K562 (cell line): ENCODE data around the gene USP32.
A peak's percentile ranks its signal among the peaks of the same experiment; 100 is the strongest.

Experiments used
- BHLHE40 ChIP-seq: IDR thresholded peaks from 2 replicates; pipeline ENCODE4 v1.6.1; 2011; ENCODE audit warnings: low read length, improper control_type of control experiment
- CEBPG ChIP-seq, 3 experiments: fragments of 200-800 bp in 1 of 3; sonication (Bioruptor generic) in 1 of 3; sonication (generic) in 1 of 3; formaldehyde crosslinking in 1 of 3; IDR thresholded peaks in 2 of 3; conservative IDR thresholded peaks in 1 of 3; 2 replicates each; pipeline versions ENCODE4 v1.6.1 to v1.8.0; 2016 to 2022; ENCODE audit warnings: missing compliant biosample characterization in 2 of 3, missing genetic modification characterization in 2 of 3, mild to moderate bottlenecking in 1 of 3, missing genetic modification reagents in 1 of 3
- CREB1 ChIP-seq, 2 experiments: sonication (generic) in 1 of 2; formaldehyde crosslinking in 1 of 2; IDR thresholded peaks; 2 replicates each; pipeline versions ENCODE4 v1.6.1 to v1.8.0; 2012 to 2022; ENCODE audit warnings: inconsistent platforms in 1 of 2, mild to moderate bottlenecking in 1 of 2, missing genetic modification reagents in 1 of 2, moderate library complexity in 1 of 2
- JUN ChIP-seq, 2 experiments: sonication (generic) in 1 of 2; formaldehyde crosslinking in 1 of 2; IDR thresholded peaks; 2 replicates each; pipeline versions ENCODE4 v1.6.1 to v1.8.0; 2012 to 2022; ENCODE audit warnings: borderline replicate concordance in 2 of 2, mild to moderate bottlenecking in 2 of 2, improper control_type of control experiment in 1 of 2, low read depth in 1 of 2, low read length in 1 of 2, missing genetic modification reagents in 1 of 2
- KLF6 ChIP-seq: fragments of 250-450 bp; sonication (Bioruptor Pico); IDR thresholded peaks from 2 replicates; pipeline ENCODE4 v1.4.0; 2020; ENCODE audit warnings: mild to moderate bottlenecking, moderate library complexity, borderline replicate concordance
- MTF1 ChIP-seq: fragments of 250-450 bp; sonication (Bioruptor Pico); IDR thresholded peaks from 2 replicates; pipeline ENCODE4 v1.9.0; 2021; ENCODE audit warnings: moderate library complexity, mild to moderate bottlenecking, inconsistent platforms, borderline replicate concordance
- POLR2A ChIP-seq: fragments of 450-650 bp; conservative IDR thresholded peaks from 2 replicates; pipeline ENCODE4 v1.6.1; 2016
- SRF ChIP-seq, 2 experiments: fragments of 250-450, 450-650 bp in 1 of 2; sonication (Bioruptor Pico) in 1 of 2; sonication (generic) in 1 of 2; formaldehyde crosslinking; IDR thresholded peaks; 2 replicates each; pipeline versions ENCODE4 v1.5.0 to v1.5.1; 2020 to 2022; ENCODE audit warnings: mild to moderate bottlenecking in 1 of 2, missing genetic modification reagents in 1 of 2
- ZNF274 ChIP-seq: IDR thresholded peaks from 2 replicates; pipeline ENCODE4 v1.6.1; 2011; ENCODE audit warnings: low read depth, mild to moderate bottlenecking, low read length, moderate library complexity, borderline replicate concordance
- ZNF561 ChIP-seq: fragments of 450-650 bp; formaldehyde crosslinking; conservative IDR thresholded peaks from 2 replicates; pipeline ENCODE4 v1.4.0; 2020; ENCODE audit warnings: mild to moderate bottlenecking, moderate library complexity
- TF ChIP-seq, protein P1 (sequence below), 3 experiments: IDR thresholded peaks in 2 of 3; conservative IDR thresholded peaks in 1 of 3; 2 replicates each; pipeline ENCODE4 v1.5.1; 2011 to 2012; ENCODE audit warnings: low read length in 3 of 3, mild to moderate bottlenecking in 3 of 3, control low read depth in 2 of 3, improper control_type of control experiment in 1 of 3, inconsistent platforms in 1 of 3, low read depth in 1 of 3, mixed read lengths in 1 of 3, moderate library complexity in 1 of 3; ENCODE audit not compliant: insufficient read depth in 2 of 3
- TF ChIP-seq, protein P2 (sequence below): sonication (generic); formaldehyde crosslinking; IDR thresholded peaks from 2 replicates; pipeline ENCODE4 v1.8.1; 2022; ENCODE audit warnings: missing genetic modification reagents

DNA sequence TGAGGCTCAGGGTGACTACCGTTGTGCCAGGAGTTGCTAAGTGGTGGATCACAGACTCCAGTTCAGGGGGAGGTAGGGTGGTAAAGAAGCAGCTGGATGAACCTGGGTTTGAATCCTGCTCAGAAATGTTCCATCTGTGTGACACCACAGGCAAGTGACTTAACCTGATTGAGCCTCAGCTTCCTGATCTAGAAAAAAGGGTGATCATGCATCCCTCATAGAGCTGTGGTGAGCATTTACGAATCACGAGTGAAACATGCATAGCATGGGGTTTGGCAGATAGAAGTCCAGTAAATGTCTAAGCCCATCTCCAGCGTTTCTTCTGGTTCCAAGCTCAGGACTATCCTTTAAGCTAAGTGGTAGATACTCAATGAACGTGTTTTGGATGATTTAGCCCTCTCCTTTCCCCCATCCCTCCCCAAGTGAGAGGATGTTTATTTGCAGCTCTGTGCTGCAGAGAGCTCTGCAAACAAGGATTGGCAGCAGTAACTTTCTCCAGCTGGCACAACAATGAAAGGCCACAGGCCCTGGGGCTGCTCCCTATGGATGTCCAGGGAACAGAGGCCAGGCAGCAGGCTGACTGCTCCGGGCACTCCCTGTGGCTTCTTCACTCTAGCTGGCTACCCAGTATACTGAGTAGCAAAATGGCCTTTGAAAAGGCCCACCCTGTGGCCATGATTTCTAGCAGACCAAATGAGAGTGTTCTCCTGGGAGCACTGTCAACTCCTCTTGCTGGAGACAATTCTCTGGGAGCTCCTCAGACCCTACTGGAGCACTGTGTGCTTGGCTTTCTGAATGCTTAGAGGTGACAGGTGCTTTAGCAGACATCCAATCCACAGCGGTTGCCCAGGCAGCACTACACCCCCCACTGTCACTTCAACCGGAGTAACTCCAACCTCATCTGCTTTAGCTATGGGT lies 220.8 kb downstream of the USP32 start:
- TF ChIP-seq ZNF274 (no peak), CEBPG (CRISPR knock-in tag; IDR thresholded peaks at IDR 0.05) (no peak), CEBPG (tag; conservative IDR thresholded peaks at IDR 0.05 in 1 of 2, IDR thresholded peaks at IDR 0.05 in 1 of 2) (peak in 1 of 2 experiments; percentile 2; a peak in 1 of 4 replicates), KLF6 (no peak), SRF (CRISPR knock-in tag; IDR thresholded peaks at IDR 0.05) (no peak), BHLHE40 (no peak), JUN (IDR thresholded peaks at IDR 0.05; ENCODE audit: borderline replicate concordance, low read depth, low read length) (no peak), JUN (CRISPR knock-in tag; IDR thresholded peaks at IDR 0.05; ENCODE audit: borderline replicate concordance) (no peak), MTF1 (CRISPR knock-in tag) (no peak), ZNF561 (no peak), POLR2A (no peak), CREB1 (IDR thresholded peaks at IDR 0.05) (no peak), CREB1 (CRISPR knock-in tag; IDR thresholded peaks at IDR 0.05) (no peak)
- TF ChIP-seq, protein P1, sequence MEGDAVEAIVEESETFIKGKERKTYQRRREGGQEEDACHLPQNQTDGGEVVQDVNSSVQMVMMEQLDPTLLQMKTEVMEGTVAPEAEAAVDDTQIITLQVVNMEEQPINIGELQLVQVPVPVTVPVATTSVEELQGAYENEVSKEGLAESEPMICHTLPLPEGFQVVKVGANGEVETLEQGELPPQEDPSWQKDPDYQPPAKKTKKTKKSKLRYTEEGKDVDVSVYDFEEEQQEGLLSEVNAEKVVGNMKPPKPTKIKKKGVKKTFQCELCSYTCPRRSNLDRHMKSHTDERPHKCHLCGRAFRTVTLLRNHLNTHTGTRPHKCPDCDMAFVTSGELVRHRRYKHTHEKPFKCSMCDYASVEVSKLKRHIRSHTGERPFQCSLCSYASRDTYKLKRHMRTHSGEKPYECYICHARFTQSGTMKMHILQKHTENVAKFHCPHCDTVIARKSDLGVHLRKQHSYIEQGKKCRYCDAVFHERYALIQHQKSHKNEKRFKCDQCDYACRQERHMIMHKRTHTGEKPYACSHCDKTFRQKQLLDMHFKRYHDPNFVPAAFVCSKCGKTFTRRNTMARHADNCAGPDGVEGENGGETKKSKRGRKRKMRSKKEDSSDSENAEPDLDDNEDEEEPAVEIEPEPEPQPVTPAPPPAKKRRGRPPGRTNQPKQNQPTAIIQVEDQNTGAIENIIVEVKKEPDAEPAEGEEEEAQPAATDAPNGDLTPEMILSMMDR (IDR thresholded peaks at IDR 0.05 in 2 of 3, conservative IDR thresholded peaks at IDR 0.05 in 1 of 3; ENCODE audit: insufficient read depth in 2 of 3, low read depth in 1 of 3, low read length in 3 of 3), result no peak
- TF ChIP-seq, protein P2, sequence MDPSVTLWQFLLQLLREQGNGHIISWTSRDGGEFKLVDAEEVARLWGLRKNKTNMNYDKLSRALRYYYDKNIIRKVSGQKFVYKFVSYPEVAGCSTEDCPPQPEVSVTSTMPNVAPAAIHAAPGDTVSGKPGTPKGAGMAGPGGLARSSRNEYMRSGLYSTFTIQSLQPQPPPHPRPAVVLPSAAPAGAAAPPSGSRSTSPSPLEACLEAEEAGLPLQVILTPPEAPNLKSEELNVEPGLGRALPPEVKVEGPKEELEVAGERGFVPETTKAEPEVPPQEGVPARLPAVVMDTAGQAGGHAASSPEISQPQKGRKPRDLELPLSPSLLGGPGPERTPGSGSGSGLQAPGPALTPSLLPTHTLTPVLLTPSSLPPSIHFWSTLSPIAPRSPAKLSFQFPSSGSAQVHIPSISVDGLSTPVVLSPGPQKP (CRISPR knock-in tag), result no peak
